Measurements from ENCODE around the gene PDE9A.

DNA sequence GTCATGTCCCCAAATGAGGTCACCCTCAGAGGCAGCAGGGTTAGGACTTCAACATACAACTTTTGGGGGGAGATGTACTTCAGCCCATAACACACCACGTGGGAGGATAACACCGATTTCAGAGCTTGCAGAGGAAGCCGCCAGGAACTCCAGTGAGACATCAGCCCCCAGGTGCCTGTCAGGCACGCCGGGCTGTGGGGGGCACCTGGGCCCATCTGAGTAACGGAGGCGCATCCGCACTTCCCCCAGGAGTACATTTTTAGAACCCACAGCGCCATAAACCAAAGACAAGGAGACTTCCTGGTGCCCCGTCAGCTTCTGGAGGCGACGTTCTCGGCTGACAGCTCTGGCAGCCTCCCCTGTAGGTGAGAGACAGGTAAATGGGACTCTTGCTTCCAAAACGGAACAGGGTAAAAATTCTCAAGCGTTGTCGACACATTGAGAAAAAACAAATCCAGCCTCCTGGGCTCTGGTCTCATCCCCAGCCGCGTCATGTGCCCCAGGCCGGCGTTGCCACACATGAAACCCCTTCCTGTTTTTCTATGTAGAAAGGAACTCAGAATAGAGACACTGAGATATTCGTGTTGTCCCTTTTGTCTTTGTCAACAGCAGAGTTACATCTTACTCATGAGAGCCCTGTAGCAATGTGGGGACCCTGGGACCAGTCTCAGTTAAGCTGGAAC lies 93.3 kb downstream of the PDE9A start:
- no peak for TF ChIP-seq CTCF (IDR thresholded peaks at IDR 0.05)
- TF ChIP-seq POLR2A (IDR thresholded peaks at IDR 0.05): no peak

All from testis (tissue), 2 donors.